Smooth muscle cell of the pulmonary artery (primary cell): ENCODE measurements around the gene LAGE3. TPM values are rescaled to one million over a fixed set of nuclear protein-coding genes. Genes with fewer than 3 reads are reported as not detected.

ENCODE experiments used
- total RNA-seq: library from RNA; depleted of rRNA; stranded (reverse); fragments of >200 nt; gene quantifications from 2 replicates; pipeline ENCODE4 v1.2.3, GENCODE V29; 2014

The LAGE3 gene
- 16.6 and 20.3 TPM in 2 replicates for total RNA-seq

GRCh38 chrX:154478728-154479622 lies at the start of gene LAGE3:
Gene LAGE3, minus strand, starts transcription at chrX:154479281. Its CDS starts 366 bp downstream, at chrX:154478915.

GRCh38 chrX:154515966-154516655 lies 37.0 kb upstream of the LAGE3 start, which contains the start of gene FAM3A:
Gene FAM3A, minus strand, starts transcription at chrX:154516232. Its CDS starts 460 bp downstream, at chrX:154515772.

GRCh38 chrX:154490414-154491083 lies 11.5 kb upstream of the LAGE3 start, which contains the start of gene SLC10A3:
Gene SLC10A3, minus strand, starts transcription at chrX:154490629. Its CDS starts 1,689 bp downstream, at chrX:154488940.

GRCh38 chrX:154486396-154487207 lies 7.5 kb upstream of the LAGE3 start, which contains the start of gene UBL4A:
Gene UBL4A, minus strand, starts transcription at chrX:154486615. Its CDS starts 31 bp downstream, at chrX:154486584.

GRCh38 chrX:154458116-154458953 lies 20.7 kb downstream of the LAGE3 start, which contains the start of gene PLXNA3:
Gene PLXNA3, plus strand, starts transcription at chrX:154458281. Its CDS starts 1,903 bp downstream, at chrX:154460184.

GRCh38 chrX:154443992-154444754 lies 34.9 kb downstream of the LAGE3 start, which contains the start of gene FAM50A:
Gene FAM50A, plus strand, starts transcription at chrX:154444141. Its CDS starts 95 bp downstream, at chrX:154444236.

GRCh38 chrX:154436983-154437752 lies 41.9 kb downstream of the LAGE3 start, which contains the start of gene GDI1:
Gene GDI1, plus strand, starts transcription at chrX:154437154. Its CDS starts 101 bp downstream, at chrX:154437255.

GRCh38 chrX:154428176-154429171 lies 50.6 kb downstream of the LAGE3 start, which contains the start of gene ATP6AP1:
Gene ATP6AP1, plus strand, starts transcription at chrX:154428677. Its CDS starts 16 bp downstream, at chrX:154428693.

Other genes starting within 250 kb of the LAGE3 start
- not detected in 2 replicates for gene OPN1MW3, start 221.7 kb downstream of the LAGE3 start, total RNA-seq
- gene TEX28, start 184.2 kb downstream of the LAGE3 start, total RNA-seq, result not detected in 2 replicates
- gene TKTL1, start 183.5 kb downstream of the LAGE3 start, total RNA-seq, result not detected in 2 replicates
- 3,803 and 5,191 TPM in 2 replicates for gene FLNA, start 104.6 kb downstream of the LAGE3 start, total RNA-seq
- 22.8 and 26.8 TPM in 2 replicates for gene EMD, start 100.0 kb downstream of the LAGE3 start, total RNA-seq
- gene RPL10, start 80.9 kb downstream of the LAGE3 start, total RNA-seq, result 2,018 and 2,028 TPM in 2 replicates
- gene DNASE1L1, start 70.0 kb downstream of the LAGE3 start, total RNA-seq, result 98.5 and 178 TPM in 2 replicates
- 15.4 and 26.4 TPM in 2 replicates for gene TAFAZZIN, start 67.7 kb downstream of the LAGE3 start, total RNA-seq
- gene ATP6AP1, start 50.6 kb downstream of the LAGE3 start, total RNA-seq, result 145 and 172 TPM in 2 replicates
- gene GDI1, start 42.1 kb downstream of the LAGE3 start, total RNA-seq, result 96.4 and 118 TPM in 2 replicates
- 59.5 and 85.8 TPM in 2 replicates for gene FAM50A, start 35.1 kb downstream of the LAGE3 start, total RNA-seq
- 58.3 and 68.4 TPM in 2 replicates for gene PLXNA3, start 21.0 kb downstream of the LAGE3 start, total RNA-seq
- gene UBL4A, start 7.3 kb upstream of the LAGE3 start, total RNA-seq, result 40.3 and 61.6 TPM in 2 replicates
- 37.0 and 46.7 TPM in 2 replicates for gene SLC10A3, start 11.3 kb upstream of the LAGE3 start, total RNA-seq
- 43.3 and 52.2 TPM in 2 replicates for gene FAM3A, start 37.0 kb upstream of the LAGE3 start, total RNA-seq
- 109 and 142 TPM in 2 replicates for gene G6PD, start 67.6 kb upstream of the LAGE3 start, total RNA-seq
- gene IKBKG, start 68.3 kb upstream of the LAGE3 start, total RNA-seq, result 12.3 and 16.7 TPM in 2 replicates
- not detected in 2 replicates for gene CTAG1A, start 105.9 kb upstream of the LAGE3 start, total RNA-seq
- not detected in 2 replicates for gene CTAG1B, start 140.0 kb upstream of the LAGE3 start, total RNA-seq
- gene CTAG2, start 174.3 kb upstream of the LAGE3 start, total RNA-seq, result not detected in 2 replicates